NCI-H2029 treated with DMSO at 0.1 percent for 48 hours (cell line): ENCODE measurements around the gene PHKG1.
"Not testable (repeated sequence)": the region's sequence is repeated elsewhere in the genome, so short reads cannot be mapped to it uniquely, and the experiment has no call there.

Experiments used
- DNase-seq: peaks from one replicate; lab custom pipeline; 2025; lab: John Stamatoyannopoulos, UW

Gene PHKG1

DNA sequence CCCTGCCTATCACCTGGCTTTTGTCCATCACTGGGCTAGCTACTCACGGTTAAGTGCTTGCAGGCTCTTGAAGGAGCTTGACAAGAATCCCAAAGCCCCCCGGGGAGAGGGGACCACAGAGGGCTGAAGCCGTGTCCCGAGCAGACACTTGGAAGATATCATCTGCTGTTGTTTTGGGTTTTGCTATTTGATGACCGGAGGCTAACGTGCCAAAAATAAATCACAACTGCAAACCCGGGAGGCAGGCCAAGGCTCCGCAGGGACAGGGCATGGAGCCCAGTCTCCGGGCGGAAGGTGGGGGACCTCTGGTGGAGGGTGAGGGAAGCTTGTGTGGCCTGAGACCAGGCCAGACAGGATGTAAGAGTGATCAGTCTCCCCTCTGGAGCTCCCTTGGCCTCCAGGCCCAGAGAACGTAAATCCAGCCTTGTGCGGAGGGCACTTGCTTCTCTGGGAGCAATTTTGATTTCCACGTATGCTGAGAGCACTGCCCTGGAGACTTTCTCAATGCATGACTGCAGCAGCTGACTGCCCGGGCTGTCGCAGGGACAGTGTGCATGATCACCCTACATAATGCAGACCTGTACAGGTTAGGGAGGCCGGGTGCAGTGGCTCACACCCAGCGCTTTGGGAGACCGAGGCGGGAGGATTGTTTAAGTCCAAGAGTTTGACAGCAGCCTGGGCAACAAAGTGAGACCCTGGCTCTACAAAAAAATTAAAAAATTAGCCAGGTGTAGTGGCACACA is at the start of gene PHKG1:
PHKG1 (minus strand) TSS at position 164 of the 743 bp plus-strand sequence. CDS start 4,011 bp downstream, outside the sequence.
- peak; percentile 55 for DNase-seq

DNA sequence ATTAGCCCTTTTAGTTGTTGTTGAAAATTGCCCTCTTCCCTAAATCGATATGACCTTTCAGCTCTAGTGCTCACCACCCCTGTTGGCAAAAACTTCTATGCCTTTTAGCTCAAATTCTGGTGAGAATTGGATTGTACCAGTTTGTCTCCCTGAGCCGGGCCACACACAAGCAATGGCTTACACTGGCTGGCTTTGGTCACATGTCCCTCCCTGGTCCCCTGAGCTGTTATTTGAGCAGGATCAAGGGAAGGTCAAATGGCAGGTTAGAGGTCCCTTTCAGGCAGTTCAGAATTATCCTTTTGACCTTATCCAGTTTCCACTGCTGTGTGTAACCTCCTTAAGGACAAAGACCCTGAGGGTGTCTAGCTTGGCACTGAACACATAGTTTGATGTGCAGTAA is 38.3 kb upstream of the PHKG1 start:
- not testable (repeated sequence) for DNase-seq

DNA sequence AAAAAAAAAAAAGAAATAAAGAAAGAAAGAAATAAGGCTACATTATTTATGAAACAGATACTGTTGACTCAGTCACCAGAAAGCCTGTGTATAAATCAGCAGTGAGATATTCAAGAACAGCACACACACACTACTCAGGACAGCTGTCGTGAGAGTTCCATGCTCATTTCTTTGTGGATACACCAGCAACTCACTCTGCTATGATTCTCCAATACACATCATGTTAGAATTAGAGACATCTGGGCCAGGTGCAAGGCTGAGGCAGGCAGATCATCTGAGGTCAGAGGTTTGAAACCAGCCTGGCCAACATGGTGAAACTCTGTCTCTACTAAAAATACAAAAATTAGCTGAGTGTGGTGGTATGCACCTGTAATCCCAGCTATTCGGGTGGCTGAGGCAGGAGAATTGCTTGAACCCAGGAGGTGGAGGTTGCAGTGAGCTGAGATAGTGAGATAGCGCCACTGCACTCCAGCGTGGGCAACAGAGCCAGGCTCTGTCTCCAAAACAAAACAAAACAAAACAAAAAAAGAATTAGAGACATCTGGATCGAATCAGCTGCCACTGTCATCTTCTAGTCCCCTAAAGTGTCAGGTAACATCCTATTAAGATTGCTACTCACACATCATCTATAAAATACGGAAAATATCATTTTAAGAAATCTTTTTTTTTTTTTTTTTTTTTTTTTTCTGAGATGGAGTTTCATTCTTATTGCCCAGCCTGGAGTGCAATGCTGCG is 34.7 kb upstream of the PHKG1 start:
- DNase-seq: no peak

DNA sequence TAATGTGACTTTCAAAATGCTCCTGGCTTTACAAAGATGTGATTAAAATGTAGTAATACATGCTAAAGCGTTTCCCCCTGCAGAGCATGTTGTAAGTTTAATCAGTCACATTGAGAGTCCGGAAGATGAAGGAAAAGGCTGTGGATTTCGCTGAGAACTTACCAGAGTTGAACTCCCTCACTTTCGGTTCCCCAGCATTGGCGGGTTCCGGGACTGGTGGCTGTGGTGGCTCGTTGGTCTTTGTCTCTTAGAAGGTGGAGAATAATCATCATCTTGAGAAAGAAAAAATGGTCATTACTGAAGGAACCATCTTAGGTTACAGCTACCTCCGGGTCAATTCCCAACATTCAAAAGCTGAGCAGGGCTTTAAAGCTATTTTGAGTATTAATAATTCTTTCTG is 33.1 kb upstream of the PHKG1 start:
- no peak for DNase-seq

DNA sequence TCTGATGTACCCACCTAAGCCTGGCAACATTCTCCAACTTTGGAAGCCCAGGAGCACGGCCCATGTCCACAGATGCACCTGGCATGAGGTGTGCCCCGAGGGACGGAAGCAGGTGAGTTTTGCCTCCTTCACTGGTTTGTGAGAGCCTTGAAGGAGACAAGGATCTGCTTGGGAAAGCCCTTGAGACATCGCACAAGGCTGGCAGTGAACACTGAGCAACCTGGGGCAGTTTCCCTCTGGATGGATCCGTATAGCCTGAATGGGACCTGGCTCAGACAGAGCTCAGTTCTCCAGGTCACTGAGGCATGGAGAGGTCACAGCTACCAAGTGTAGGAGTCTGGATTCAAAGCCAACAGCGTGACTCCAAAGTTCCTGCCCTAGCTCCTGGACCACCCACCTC is 32.2 kb upstream of the PHKG1 start:
- no peak for DNase-seq

DNA sequence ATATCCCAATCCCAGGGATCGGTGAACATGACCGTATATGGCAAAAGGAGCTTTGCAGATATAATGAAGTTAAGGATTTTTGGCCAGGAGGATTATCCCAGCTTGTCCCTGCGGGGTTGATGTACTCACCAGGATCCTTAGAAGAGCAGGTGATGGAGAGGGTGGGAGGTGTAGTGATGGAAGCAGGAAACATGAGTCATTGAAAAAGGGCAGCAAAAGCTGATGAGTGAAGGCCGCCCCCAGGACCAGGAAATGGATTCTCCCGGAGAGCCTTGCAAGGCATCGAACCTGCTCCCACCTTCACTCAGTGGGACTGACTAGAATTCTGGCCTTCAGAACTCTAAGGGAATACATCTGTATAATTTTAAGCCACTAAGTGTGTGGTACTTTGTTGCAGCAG is 28.7 kb upstream of the PHKG1 start:
- DNase-seq: no peak

DNA sequence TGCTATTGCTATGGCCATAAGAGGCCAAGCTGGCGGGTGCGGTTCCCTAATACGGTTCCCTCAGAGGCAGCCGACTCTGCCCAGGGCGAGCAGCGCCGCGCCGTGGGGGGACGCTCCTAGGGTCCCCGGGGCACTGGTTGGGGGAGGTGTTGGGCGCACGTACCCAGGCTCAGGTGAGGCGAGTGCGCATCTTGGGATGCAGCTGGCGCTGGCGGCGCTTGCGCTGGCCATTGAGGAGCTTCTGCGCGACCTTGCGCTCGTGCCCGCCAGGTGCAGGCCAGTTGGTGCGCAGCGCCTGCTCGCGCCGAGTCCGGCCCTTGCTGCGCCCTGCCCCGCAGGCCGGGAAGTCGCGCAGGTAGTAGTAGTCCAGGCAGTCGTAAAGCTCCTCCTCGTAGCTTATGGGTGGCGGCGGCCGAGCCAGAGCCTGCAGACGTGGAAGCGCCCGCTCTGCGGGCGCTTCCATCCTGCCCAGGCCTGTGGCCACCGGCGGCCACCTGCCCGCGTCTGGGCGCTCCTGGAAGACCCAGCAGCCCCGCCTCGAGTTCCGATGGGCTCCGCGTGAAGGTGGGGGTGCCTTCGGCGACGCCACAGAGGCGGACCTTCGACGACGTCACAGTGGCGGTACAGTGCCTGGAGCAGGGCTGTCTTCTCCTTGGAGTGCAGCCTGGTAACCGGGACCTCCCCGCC is 23.2 kb upstream of the PHKG1 start, which contains the start of gene NUPR2:
NUPR2 (minus strand) TSS at position 566 of the 687 bp plus-strand sequence; CDS start at position 463, 103 bp downstream.
- no peak for DNase-seq

DNA sequence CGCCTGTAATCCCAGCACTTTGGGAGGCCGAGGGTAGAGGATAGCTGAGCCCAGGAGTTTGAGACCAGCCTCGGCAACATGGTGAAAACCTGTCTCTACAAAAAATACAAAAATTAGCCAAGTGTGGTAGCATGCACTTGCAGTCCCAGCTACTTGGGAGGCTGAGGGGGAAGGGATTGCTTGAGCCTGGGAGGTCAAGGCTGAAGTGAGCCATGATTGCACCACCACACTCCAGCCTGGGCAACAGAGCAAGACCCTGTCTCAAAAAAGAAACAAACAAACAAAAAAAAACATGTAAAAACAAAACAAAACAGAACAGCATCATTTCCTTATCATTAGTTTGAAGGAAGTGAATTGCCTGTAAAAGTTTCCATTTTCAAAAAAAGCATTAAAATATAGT is 19.5 kb upstream of the PHKG1 start:
- not testable (repeated sequence) for DNase-seq

DNA sequence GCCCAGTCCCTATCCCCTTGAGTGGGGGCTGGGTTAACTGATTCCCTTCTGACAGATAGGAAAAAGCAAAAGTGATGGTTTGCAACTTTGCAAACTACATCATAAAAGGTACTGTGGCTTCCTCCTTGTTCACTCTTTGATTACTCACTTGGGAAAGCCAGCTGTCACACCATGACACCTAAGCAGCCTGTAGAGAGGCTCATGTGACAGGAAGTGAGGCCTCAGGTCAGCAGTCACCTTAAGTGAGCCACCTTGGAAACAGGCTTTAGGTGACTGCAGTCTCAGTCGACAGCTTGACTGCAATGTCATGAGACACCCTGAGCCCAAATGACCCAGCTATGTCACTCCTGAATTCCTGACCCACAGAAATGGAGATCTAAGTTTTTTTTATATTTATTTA is 17.9 kb upstream of the PHKG1 start:
- no peak for DNase-seq

DNA sequence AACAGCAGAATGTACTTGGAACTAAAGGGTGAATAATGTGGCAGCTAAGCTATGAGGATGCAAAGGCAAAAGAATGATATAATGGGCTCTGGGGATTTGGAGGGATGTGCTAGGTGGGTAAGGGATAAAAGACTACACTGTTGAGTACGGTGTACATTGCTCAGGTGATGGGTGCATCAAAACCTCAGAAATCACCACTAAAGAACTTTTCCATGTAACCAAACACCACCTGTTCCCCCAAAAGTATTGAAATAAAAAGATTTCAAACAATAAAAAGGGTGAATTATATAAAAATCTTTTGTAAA is 15.2 kb upstream of the PHKG1 start:
- no peak for DNase-seq

DNA sequence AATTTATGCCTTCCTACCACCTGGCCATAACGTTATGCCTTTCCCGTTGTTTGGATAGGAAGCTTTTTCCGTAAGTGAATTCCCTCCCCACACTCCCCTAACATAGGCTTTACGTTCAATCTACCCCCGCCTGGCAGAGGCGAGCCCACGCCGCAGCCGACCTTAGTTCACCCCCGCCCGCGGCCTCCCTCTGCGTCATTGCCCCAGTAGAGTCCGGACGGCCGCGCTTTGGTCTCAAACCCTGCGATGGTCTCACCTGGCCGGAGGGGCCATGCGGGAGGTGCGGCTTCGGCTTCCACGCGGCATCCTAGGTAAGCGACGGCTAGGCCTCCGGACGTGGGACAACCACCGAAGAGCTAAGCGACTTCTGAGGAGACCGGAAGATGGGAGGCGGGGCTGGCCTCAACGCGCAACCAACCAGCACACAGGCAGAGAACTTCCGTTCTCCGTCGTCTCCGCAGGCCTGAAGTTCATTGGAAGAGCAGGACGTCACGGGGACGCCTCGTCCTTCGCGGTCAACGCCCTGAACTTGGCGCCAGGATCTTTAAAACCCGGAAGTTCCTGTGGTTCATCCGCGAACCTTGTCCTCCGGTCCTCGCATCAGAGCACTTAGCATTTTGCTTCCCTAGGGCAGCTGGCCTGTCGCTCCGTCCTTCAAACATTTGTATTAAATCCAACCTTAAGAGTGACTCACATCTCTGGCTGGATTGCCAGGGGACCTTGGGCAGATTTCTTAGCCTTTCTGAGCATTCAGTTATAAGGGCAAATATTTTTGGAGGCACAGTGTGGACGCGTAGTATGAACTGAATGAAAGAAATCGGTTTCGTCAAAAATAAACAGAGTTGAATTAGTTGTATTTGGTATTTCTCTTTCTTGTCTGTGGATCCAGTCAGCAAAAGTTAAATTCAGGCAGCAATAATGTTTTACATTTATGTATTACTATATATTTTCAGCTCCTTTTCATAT is 13.6 kb upstream of the PHKG1 start, which contains the start of gene CHCHD2:
CHCHD2 (minus strand) TSS at position 369 of the 966 bp plus-strand sequence; CDS start at position 306, 63 bp downstream.
- DNase-seq: peak; percentile 96

DNA sequence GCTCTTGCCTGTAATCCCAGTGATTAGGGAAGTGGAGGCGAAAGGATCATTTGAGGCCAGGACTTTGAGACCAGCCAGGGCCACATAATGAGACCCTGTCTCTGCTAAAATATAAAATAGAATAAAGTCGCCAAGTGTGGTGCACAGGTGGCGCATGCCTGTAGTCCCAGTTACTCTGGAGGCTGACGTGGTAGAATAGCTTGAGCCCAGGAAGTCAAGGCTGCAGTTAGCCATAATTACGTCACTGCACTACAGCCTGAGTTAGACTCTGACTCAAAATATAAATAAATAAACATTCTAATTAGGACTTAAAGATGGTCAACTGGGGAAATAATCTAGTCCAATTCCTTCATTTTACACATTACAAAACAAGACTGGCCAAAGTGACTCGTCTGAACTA is 12.8 kb upstream of the PHKG1 start:
- DNase-seq: no peak

DNA sequence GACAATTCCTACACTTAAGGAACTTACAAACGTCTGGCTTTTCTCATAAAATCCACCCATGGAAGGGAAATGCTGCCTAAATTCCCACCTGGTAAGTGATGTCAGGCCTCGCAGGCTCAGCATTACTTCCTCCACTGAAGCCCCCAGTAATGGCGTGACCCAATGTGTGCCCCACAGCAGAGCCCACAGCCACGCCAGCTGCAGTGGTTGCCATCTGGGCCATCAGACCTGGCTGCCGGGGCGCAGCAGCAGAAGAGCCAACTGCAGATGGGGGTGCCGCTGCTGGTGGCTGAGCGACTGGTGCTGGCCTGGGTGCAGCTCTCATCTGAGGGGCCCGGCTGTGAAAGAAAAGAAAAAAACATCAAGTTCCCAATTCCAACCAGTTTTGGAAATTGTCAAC is 11.4 kb upstream of the PHKG1 start:
- DNase-seq: not testable (repeated sequence)

DNA sequence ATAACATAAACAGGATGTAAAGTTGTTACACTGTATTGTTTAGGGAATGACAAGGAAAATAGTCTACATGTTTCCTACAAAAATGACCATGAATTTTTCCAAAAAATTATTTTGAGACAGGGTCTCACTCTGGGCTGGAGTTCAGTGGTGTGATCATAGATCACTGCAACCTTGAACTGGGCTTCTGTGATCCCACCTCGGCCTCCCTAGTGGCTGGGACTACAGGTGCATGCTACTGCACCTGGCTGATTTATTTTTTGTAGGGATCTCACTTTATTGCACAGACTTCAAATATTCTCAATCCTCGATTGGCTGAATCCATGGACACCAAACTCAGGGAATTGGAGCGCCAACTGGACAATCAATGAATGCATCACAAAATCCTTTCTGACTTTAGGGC is 6.9 kb upstream of the PHKG1 start:
- DNase-seq: no peak

DNA sequence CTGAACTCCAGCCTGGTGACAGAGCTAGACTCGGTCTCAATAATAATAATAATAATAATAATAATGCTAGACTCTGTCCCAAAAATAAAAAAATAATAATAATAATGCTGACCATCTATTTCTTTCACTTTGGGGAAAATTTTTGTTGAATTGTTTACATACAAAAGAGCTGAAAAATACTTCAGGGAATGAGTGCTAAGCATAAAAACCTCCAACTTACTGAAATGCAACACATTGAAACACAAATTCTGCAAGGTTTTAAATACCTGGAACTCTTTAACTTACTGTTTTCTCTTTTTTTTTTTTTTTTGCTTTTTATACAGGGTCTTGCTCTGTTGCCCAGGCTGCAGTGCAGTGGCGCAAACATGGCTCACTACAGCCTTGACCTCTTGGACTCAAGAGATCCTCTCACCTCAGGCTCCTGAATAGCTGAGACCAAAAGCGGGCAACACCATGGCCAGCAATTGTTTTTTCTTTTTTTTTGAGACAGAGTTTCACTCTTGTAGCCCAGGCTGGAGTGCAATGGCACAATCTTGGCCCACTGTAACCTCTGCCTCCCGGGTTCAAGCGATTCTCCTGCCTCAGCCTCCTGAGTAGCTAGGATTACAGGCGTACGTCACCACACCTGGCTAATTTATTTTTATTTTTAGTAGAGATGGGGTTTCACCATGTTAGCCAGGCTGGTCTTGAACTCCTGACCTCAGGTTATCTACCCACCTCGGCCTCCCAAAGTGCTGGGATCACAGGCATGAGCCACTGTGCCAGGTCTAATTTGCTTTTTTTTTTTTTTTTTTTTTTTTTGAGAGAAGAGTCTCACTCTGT is 5.6 kb upstream of the PHKG1 start:
- DNase-seq: not testable (repeated sequence)

DNA sequence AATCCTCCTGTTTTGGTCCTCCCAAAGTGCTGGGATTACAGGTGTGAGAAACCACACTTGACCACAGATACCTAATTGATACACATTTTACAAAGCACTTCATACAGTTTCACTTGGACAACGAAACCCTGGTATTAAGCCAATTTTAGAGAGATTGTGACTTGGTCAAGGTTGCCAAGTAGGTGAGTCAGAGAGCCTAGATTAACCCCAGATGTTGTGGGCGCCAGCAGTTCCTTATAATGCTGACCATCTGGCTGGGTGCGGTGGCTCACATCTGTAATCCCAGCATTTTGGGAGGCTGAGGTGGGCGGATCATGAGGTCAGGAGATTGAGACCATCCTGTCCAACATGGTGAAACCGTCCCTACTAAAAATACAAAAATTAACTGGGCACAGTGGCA is 4.9 kb upstream of the PHKG1 start:
- no peak for DNase-seq

DNA sequence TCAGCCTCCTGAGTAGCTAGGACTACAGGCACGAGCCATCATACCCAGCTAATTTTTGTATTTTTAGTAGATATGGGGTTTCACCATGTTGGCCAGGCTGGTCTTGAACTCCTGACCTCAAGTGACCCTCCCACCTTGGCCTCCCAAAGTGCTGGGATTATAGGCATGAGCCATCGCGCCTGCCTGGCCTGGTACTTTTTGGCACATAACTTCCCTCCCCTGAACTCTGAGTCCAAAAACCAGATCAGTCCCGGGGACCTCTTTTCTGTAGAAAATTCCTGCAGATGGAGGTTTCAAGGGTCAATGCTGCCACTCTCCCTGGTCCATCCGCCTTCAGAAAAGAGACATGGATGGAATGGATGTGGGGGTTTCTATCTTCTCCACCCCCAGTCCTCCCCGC is 364 bp downstream of the PHKG1 start:
- not testable (repeated sequence) for DNase-seq

DNA sequence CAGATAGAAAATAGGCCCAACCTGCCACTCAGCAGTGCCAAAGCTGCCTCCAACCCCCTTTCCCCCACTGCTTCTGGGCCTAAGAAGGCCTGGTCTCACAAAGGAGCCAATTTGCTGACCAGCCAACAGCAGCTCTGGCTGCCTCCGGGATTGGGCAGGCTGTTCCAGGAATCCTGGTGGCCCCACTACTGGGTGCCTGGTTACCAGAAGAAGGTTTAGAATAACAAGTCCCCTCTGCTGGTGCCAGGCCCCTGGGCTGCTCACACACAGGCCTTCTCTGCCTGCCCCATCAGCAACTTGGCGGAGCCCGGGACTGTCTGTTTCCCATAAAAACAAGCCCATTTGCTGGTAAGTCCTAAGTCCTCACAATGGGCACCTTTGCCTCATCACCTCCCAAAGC is 1.2 kb downstream of the PHKG1 start:
- no peak for DNase-seq

DNA sequence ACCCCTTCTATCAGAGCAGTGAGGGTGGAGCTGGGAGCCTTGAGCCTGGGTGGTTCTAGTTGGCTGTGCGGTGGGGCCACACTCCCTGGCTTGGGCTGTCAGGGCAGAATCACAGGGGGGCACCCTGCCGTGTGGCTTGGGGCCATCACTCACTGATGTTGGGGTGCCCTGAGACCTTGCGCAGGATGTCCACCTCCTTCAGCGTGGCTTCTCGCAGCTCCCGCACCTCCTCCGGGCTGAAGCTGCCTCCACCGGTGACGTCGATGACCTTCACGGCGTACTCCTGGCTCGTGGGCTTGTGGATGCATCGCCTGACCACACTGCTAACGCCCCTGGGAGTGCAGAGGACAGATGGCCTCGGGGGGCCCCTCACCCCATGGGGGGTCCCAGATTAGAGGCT is 5.3 kb downstream of the PHKG1 start:
- no peak for DNase-seq

DNA sequence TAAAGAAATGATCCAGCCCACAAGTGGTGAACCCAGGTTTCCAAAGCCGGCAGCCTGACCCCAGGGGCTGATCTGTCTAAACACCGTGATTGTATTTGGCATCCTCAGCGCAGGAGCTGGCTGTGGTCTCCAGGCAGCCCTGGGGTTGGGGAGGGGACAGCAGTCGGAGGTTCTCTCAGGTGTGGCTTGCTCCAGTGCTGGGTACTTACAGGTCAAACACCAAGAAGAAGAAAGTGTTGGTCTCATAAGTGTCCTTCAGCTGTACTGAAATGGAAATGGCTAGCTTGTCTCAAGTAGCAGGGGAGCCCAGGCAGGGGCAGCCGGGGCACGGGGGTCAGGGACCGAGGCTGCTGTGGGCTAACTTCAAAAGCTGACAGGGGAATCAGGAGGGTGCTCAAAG is 6.0 kb downstream of the PHKG1 start:
- no peak for DNase-seq
